HL-60 (cell line): ENCODE results near the gene ALKBH6.
"Not testable (repeated sequence)": the region's sequence is repeated elsewhere in the genome, so short reads cannot be mapped to it uniquely, and the experiment has no call there.

Experiments used
- DNase-seq, 2 experiments: peaks; one replicate each; pipeline ENCODE4 v3.0.0-alpha.2; 2010 to 2020; ENCODE audit warnings: low read depth in 1 of 2, low spot score in 1 of 2
- H3K27ac ChIP-seq: fragments of 250-450 bp; sonication (Bioruptor Pico); replicated peaks from 2 replicates; pipeline ENCODE4 v1.5.1; 2020; ENCODE audit warnings: mild to moderate bottlenecking, moderate library complexity
- H3K27me3 ChIP-seq: fragments of 250-450 bp; sonication (Bioruptor Pico); 2 replicates; pipeline ENCODE4 v1.5.1; 2021; ENCODE audit warnings: mild to moderate bottlenecking, moderate library complexity; ENCODE audit not compliant: insufficient read depth, poor library complexity, severe bottlenecking
- H3K4me3 ChIP-seq: replicated peaks from 2 replicates; pipeline ENCODE4 v1.5.1; 2011; ENCODE audit warnings: mild to moderate bottlenecking, control low read depth, low read length; ENCODE audit not compliant: insufficient read depth
- CTCF ChIP-seq: IDR thresholded peaks from one replicate; pipeline ENCODE4 v1.5.1; 2011; ENCODE audit warnings: low read length, control low read depth, inconsistent platforms; ENCODE audit not compliant: insufficient read depth
- GABPA ChIP-seq: IDR thresholded peaks from 2 replicates; pipeline ENCODE4 v1.6.1; 2012; ENCODE audit warnings: low read depth
- POLR2AphosphoS5 ChIP-seq: IDR thresholded peaks from 2 replicates; pipeline ENCODE4 v1.6.1; 2012; ENCODE audit warnings: low read depth
- REST ChIP-seq: IDR thresholded peaks from 2 replicates; pipeline ENCODE4 v1.6.1; 2012; ENCODE audit warnings: low read depth; ENCODE audit not compliant: insufficient replicate concordance
- SPI1 ChIP-seq: IDR thresholded peaks from 2 replicates; pipeline ENCODE4 v1.6.1; 2012; ENCODE audit warnings: low read depth, mild to moderate bottlenecking, borderline replicate concordance

ALKBH6 gene

GRCh38 chr19:36041831-36042230, 27.8 kb upstream of the ALKBH6 start:
- TF ChIP-seq POLR2AphosphoS5 = no peak
- TF ChIP-seq SPI1 = no peak
- no peak for TF ChIP-seq REST
- no peak for TF ChIP-seq CTCF
- no peak for TF ChIP-seq GABPA
- peak in 1 of 2 experiments; percentile 15 for DNase-seq
- H3K27me3 ChIP-seq = no peaks in the 10 kb centered on the region
- no peak overlapping the region for H3K27ac ChIP-seq
- no peak overlapping the region for H3K4me3 ChIP-seq

- DNase-seq, H3K4me3 ChIP-seq, H3K27me3 ChIP-seq, H3K27ac ChIP-seq: not testable (repeated sequence)
These were observed 27.1 kb upstream of the ALKBH6 start for GRCh38 chr19:36041092-36041491.

- no peak for TF ChIP-seq GABPA
- no peak for TF ChIP-seq REST
- TF ChIP-seq POLR2AphosphoS5 = no peak
- Histone ChIP-seq H3K27me3 (no peaks in the 10 kb centered on the region), H3K4me3 (no peak overlapping the region), H3K27ac (no peak overlapping the region)
- no peak for DNase-seq
These were observed 26.5 kb upstream of the ALKBH6 start for GRCh38 chr19:36040495-36040894.

- DNase-seq = no peak
- no peak within 1 kb of the TSS for H3K27ac ChIP-seq
- H3K4me3 ChIP-seq = no peak within 1 kb of the TSS
These were observed 18.5 kb upstream of the ALKBH6 start, which contains the start of gene CLIP3 for GRCh38 chr19:36032251-36033104. TSS of gene CLIP3 (minus strand) at chr19:36032873. CDS start at chr19:36032357, 516 bp downstream.

More at GRCh38 chr19:36032251-36033104, 18.5 kb upstream of the ALKBH6 start, which contains the start of gene CLIP3:
- no peaks in the 10 kb centered on the region for H3K27me3 ChIP-seq
- TF ChIP-seq REST = no peak
- no peak for TF ChIP-seq GABPA
- no peak for TF ChIP-seq CTCF
- TF ChIP-seq POLR2AphosphoS5 = no peak
- no peak for TF ChIP-seq SPI1
